Esophagus squamous epithelium (tissue), 4 donors: ENCODE data around the gene ABHD11.

Source experiments
- CTCF ChIP-seq, 6 experiments: fragments of 450-650 bp in 4 of 6; fragments of 200-600 bp in 2 of 6; sonication (generic) in 2 of 6; IDR thresholded peaks; one replicate each; pipeline ENCODE4 v1.5.1; 2016 to 2019; ENCODE audit warnings: antibody characterized with exemption in 6 of 6, mild to moderate bottlenecking in 4 of 6, moderate library complexity in 4 of 6
- POLR2A ChIP-seq, 4 donors: fragments of 450-650 bp; IDR thresholded peaks; one replicate each; pipeline ENCODE4 v1.6.1; 2017; ENCODE audit warnings: antibody characterized with exemption in 4 of 4, mild to moderate bottlenecking in 4 of 4, moderate library complexity in 3 of 4

- TF ChIP-seq CTCF (IDR thresholded peaks at IDR 0.05) (no peak), POLR2A (IDR thresholded peaks at IDR 0.05) (no peak)
Observed at GRCh38 chr7:73779517-73779916, 40.9 kb upstream of the ABHD11 start.
